HG03457 (cell line): ENCODE data around the gene DACT1.
A peak's percentile ranks its signal among the peaks of the same experiment; 100 is the strongest.

ENCODE experiments used
- ATAC-seq: cut with Tn5 transposase; IDR thresholded peaks from one replicate; pipeline ENCODE4 v1.9.1; 2021; ENCODE audit warnings: moderate number of reproducible peaks; ENCODE audit not compliant: unreplicated experiment

The DACT1 gene

GRCh38 chr14:58635091-58635830, 2.5 kb upstream of the DACT1 start:
- no peak for ATAC-seq

- ATAC-seq: no peak
These were observed 1.6 kb upstream of the DACT1 start for GRCh38 chr14:58636129-58636528.

GRCh38 chr14:58637040-58637390, 747 bp upstream of the DACT1 start:
- no peak for ATAC-seq

- peak; percentile 18 for ATAC-seq
These were observed 752 bp downstream of the DACT1 start for GRCh38 chr14:58638231-58639197.

DNA sequence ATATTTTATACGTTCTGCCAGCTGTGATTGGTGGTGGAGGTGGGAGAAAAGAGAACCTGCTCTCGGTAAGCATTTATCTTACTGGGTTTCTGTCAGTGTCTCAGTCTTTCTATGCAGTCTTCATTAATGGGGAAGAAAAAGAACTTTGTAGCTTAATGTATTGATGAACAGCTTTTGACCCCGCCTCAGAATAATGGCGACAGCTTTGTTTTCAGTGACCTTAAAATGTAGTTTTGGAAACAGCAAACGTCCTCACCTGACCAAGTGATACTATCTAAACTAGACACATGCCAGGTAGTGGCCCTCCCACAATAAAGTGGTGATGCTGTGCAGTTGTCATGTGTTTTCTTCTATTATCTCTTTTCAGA, 1.4 kb downstream of the DACT1 start:
- ATAC-seq: no peak

DNA sequence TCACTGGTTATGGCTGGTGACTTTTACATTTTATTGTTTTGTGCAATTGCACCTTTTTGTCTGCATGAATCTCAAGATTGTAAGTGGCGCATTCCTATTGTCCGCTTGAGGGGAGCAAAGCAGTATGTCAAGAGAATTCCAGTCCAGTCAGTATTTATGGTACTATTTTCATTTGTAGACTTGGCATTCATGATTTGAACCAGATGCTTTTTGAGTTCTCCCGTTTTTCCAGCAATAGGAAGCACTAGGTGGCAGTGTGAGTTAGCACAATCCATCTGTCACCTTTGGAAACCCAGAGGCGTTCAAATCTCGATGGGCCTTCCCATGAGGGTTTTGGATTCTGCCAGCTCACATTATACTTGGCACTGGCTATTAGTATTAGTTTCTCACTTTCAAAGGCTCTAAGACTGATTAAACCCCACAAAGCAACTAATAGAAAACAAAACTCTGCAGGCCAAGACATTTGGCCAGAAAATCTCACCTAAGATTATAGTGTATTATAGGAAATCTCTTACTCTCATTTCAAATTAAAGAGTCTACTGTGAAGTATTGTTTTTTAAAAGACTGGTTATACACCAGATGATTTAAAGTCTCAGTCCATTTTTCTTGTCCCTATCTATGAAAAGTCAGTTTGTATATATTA, 2.2 kb downstream of the DACT1 start:
- ATAC-seq: no peak

GRCh38 chr14:58640959-58641358, 3.2 kb downstream of the DACT1 start:
- no peak for ATAC-seq

DNA sequence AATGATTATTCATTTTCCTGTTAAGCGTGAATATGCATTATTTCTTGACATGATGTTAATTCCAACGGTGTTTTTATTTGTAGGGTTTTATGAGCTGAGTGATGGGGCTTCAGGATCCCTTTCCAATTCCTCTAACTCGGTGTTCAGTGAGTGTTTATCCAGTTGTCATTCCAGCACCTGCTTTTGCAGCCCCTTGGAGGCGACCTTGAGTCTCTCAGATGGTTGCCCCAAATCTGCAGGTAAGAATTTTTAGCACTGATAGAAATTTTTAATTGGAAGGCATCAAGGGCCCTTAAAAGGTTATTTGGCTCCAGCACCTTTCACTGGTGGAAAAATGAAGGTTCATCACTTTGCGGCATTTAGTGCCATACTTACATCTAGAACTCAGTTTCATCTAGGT, 3.7 kb downstream of the DACT1 start:
- ATAC-seq: no peak

GRCh38 chr14:58643366-58643765, 5.6 kb downstream of the DACT1 start:
- no peak for ATAC-seq

GRCh38 chr14:58645641-58646040, 7.9 kb downstream of the DACT1 start:
- ATAC-seq: no peak

GRCh38 chr14:58646479-58646878, 8.7 kb downstream of the DACT1 start:
- no peak for ATAC-seq

DNA sequence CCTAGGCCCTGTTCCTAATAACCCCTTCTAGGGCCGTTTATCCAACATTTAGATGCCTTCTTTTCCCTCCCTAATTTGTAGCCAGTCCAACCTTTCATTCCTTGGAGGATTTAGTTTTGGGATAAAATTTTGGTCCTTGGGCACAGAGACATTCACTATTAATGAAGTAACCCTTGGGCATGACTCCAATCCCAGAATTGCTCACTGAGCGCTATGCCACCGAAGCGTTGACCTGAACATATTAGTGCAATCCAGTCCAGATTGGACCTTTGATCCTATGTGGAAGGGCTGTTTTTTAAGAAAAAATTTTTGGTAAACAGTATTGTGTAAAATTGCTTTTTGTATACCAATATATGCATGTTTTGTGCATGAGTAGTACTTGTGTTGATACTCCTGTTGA, 10.0 kb downstream of the DACT1 start:
- ATAC-seq: no peak

DNA sequence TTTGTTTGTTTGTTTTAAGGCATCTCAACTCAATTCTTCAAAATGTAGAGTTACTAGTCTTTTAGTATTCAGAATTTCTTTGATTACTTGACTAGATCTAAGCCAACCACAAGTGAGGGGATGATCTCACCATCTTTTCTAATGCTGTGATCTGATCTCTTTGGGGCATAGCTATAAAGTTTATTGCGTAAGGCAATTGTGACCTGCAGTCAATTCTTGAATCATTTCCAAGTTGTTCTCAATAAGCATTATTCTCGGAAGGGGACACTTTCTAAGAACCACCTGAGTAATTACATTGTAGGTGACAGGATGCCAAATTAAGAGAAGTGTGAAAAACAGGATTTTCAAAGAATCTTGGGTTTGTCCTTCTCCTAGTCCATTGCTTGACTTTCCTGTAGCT, 13.1 kb downstream of the DACT1 start:
- no peak for ATAC-seq

DNA sequence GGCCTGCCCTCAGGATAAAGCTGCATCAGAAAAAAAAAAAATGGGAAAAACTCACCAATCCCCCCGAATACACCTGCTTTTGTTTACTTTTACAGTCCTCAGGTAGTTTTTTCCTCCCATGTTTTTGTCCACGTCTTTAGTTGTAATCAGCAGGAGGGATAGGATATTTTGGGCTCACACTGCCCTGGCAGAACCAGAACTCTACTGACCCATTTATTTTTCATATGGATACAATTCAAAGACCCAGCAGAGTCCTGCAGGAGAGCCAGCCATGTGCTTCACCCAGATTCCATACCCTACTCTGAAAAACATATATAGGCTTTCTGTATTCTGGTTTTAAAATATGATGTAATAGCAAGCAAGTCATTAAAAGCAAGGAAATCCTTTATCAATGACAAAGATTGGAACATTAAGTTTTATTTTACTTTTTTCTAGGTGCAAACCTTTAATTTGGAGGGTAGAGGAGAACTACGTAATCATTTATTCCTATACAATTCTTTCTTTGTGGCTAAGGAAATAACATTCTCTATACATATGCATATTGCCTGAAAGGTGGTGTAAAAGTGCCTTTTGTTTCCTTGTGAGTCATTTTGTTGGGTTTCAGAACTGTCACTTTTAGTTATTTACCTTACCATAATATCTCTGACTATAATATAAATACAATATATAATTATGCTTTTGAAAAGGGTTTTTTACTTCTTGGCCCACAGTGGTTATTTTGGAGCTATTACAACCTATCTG, 19.1 kb downstream of the DACT1 start:
- ATAC-seq: no peak

- no peak for ATAC-seq
These were observed 21.3 kb downstream of the DACT1 start for GRCh38 chr14:58659061-58659460.

DNA sequence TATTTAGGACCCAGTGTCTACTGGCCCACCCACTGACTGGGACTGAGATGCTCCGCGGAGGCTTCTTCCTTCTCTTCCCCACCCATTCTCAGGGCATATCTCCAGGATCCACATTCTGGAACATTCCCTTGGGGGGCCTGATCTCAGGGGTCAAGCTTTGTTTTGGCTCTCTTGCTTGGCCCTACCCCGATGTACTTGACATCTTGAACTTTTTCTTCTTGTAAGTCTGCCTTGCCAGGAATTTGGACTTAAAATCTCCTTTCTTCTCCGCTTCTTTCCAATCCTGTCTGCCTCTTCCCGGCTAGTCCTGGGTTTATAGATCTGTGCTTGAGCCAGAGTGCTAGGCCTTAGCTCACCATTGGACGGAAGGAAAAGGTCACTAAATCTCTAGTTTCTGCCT, 22.1 kb downstream of the DACT1 start:
- no peak for ATAC-seq

GRCh38 chr14:58660407-58660806, 22.6 kb downstream of the DACT1 start:
- no peak for ATAC-seq

- no peak for ATAC-seq
These were observed 24.3 kb downstream of the DACT1 start for GRCh38 chr14:58662018-58662417.

GRCh38 chr14:58662759-58663158, 25.0 kb downstream of the DACT1 start:
- ATAC-seq: no peak

DNA sequence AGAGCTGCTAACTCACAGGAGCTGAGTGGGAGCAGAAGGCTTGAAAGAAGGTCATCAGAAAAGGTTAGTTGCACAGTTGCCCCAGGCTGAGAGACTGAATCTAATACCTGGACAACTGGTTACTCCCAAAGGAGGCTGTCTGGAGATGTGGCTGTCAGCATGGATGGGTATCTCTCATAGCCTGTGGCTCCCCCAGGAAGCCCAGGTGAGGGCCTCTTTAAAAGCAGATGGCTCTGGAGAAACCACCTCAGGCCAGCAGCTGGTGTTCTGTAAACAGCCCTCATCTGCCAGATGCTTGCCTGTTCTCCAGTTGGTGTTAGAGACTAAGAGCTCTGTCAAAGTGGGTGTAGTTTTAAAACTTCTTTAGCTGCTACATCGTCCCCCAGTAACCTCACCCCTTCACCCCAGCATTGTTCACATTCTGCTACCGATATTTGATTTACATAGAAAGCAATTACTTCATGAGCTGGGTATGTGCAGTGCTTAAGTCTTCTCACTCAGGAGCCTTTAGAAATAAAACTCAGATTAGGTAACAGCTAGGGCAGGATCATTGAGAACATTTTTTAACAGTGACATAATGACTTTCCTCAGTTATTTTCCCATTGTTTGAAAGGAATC, 25.8 kb downstream of the DACT1 start:
- no peak for ATAC-seq
